ENCODE data around the gene HTATIP2. TPM values are rescaled to one million over a fixed set of nuclear protein-coding genes. Genes with fewer than 3 reads are reported as not detected.

Gene HTATIP2
- total RNA-seq: 10 to 100 TPM; 39.0 to 83.9 (median 55.7) TPM

- no peak for TF ChIP-seq CTCF (IDR thresholded peaks at IDR 0.05; ENCODE audit: low read depth)
Observed at GRCh38 chr11:20363500-20364340, at the start of gene HTATIP2. Gene HTATIP2, plus strand, starts transcription at chr11:20363714. Its CDS starts 524 bp downstream, at chr11:20364238.

DNA sequence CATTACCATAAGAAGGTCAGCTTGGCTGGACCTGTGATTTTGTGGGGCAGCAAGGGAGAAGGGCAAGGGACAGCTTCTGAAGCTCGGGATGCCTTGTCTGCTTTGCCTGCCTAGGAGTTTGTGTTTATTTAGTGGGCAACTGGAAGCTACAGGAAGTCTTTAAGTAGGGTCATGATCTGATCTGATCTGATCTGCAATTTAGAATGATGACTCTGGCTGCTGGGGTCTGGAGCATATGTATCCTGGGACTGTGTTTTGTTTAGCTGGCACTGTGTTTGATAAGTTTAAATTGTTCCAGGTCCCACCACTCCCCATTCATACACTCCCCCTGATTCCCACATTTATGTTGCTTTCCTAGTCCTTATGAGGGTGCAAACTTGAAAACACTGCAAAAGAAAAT is 47.7 kb upstream of the HTATIP2 start:
- TF ChIP-seq CTCF (IDR thresholded peaks at IDR 0.05; ENCODE audit: low read depth): no peak

- no peak for TF ChIP-seq CTCF (IDR thresholded peaks at IDR 0.05; ENCODE audit: low read depth)
Observed at GRCh38 chr11:20321177-20321576, 42.3 kb upstream of the HTATIP2 start.

GRCh38 chr11:20327377-20327935 is 36.1 kb upstream of the HTATIP2 start:
- TF ChIP-seq CTCF (IDR thresholded peaks at IDR 0.05; ENCODE audit: low read depth): no peak

DNA sequence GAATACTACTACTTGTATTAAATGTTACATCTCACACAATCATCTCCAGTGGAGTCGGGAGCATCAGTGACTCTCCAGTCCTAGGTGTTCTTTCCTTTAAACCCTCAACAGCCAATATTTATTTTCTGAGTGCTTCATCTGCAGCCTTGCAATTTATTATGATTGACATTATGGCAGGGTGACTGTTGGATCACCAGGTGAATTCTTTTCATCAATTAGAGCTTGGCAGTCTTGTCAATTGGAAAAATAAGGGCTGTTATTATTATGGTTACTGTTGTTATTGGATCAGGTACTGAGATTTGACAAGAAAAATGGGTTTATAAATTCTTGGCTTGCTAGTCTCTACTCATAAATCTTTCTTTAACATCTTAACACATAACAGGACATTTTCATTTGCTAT is 27.5 kb upstream of the HTATIP2 start:
- TF ChIP-seq CTCF (IDR thresholded peaks at IDR 0.05; ENCODE audit: low read depth): no peak

DNA sequence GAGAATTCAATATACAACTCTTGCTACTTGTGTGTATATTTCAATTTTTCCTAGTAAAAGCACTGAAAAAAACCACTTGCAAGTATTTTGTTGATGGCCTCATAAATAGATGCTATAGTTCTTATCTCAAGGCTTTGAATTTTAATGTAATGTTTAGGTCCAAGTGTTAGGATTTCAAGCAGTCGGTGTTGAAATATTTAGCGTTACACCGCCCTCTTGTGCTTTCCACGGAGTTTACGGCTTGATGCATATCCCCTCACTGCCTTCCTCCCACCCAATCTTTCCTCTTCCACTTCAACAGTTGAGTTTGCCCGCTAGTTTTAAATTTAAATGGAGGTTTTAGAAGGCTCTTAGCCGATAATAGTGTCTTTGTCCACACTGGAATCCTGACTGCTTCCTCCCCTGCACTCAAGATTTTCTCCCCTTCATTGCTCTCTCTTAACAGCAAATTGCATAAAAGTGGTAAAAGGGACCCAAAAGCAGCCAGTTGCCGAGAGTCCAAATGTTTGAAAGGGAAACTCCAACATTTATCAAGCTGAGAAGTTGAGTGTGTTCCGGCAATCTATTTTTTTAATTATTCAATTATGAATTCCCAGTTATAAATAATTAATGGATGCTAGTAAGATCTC is 25.9 kb upstream of the HTATIP2 start:
- no peak for TF ChIP-seq CTCF (IDR thresholded peaks at IDR 0.05; ENCODE audit: low read depth)
